SK-N-MC (cell line): Measurements from ENCODE around the gene ABAT.

Source experiments
- EZH2 ChIP-seq: fragments of 200-600 bp; sonication (generic); IDR thresholded peaks from one replicate; pipeline ENCODE4 v1.6.1; 2017; ENCODE audit warnings: antibody characterized with exemption
- POLR2AphosphoS5 ChIP-seq: IDR thresholded peaks from 2 replicates; pipeline ENCODE4 v1.6.1; 2012; ENCODE audit warnings: mild to moderate bottlenecking, low read depth, low read length, borderline replicate concordance

DNA sequence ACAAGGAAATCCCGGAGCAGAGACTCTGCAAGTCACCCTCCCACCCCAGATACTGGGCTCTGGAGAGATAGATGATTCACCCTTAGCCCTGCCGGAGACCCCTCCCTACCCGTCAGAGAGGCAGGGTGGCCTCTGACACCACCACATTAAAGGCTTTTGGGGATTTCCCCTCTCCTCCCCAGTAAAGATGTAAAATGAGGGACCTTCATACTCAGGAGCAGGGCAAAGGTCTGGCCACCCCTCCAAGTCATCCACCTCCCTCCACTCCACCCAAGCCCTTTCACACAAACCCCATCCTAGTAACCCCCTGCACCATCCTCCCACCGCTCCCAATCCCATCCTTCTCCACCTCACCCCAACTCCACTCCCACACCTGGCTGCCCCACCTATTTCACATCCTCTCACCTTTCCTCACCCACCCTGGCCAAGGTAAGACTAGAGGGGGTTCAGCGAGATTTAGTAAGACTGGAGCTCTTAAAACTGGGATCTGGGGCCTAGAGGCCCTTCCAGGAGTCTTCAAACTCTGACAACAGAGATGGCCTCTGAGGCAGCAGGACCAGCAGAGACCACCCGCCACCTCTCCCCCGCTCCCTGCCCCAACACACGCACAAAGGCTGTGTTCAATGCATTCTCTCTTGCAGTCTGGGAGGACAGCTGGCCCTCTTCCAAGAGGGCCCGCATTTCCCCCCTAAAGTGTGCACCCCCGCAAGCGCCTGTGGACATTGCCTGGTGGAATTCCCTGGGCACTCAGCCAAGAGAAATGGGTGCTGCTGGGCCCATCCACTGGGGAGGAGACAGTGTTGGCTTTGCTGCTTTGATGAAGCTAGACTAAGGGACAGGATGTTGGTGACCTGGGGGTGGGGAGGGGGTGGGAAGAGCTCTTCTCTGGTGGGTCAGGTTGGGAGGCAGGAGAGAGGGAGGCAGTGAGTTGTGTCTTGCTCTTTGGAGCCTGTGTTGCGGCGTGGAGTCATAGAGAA is 1.1 kb downstream of the ABAT start:
- no peak for TF ChIP-seq POLR2AphosphoS5
- no peak for TF ChIP-seq EZH2
